OCI-LY3 (cell line): ENCODE data around the gene WWOX.

ENCODE experiments used
- EZH2phosphoT487 ChIP-seq: fragments of 200-600 bp; shearing (Covaris generic); IDR thresholded peaks from 2 replicates; pipeline ENCODE4 v1.6.1; 2018; ENCODE audit warnings: antibody characterized with exemption, mixed run types, low read depth
- TF ChIP-seq, protein P1 (sequence below): fragments of 200-600, 300-600 bp; sonication (generic); IDR thresholded peaks from 2 replicates; pipeline ENCODE4 v1.5.1; 2014; ENCODE audit warnings: antibody characterized with exemption, low read length, low read depth

DNA sequence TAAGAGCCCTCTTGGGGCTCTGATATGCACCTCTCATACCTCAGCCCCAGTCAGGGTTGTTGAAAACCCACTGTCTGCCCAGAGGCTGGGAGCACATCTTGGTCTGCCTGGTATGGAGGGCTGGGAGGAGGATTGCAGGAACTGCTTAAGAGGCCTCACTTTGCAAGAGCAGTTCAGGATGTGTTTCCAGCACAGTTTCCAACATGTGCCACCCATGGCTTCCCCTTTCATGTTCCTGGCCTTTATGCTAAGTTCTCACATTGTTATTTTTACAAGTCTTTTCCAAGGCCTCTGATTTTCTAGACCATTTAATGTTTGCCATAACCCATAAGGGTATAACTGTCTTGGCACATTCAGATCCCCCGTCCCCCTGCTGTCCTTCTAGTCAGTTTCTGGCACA, 155.4 kb downstream of the WWOX start:
- TF ChIP-seq, protein P1, sequence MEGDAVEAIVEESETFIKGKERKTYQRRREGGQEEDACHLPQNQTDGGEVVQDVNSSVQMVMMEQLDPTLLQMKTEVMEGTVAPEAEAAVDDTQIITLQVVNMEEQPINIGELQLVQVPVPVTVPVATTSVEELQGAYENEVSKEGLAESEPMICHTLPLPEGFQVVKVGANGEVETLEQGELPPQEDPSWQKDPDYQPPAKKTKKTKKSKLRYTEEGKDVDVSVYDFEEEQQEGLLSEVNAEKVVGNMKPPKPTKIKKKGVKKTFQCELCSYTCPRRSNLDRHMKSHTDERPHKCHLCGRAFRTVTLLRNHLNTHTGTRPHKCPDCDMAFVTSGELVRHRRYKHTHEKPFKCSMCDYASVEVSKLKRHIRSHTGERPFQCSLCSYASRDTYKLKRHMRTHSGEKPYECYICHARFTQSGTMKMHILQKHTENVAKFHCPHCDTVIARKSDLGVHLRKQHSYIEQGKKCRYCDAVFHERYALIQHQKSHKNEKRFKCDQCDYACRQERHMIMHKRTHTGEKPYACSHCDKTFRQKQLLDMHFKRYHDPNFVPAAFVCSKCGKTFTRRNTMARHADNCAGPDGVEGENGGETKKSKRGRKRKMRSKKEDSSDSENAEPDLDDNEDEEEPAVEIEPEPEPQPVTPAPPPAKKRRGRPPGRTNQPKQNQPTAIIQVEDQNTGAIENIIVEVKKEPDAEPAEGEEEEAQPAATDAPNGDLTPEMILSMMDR, result no peak
- TF ChIP-seq EZH2phosphoT487, result no peak
